Prostate gland (tissue), 2 donors: ENCODE results near the gene POU2AF2. TPM values are rescaled to one million over a fixed set of nuclear protein-coding genes. Genes with fewer than 3 reads are reported as not detected.

Source experiments
- DNase-seq: peaks from one replicate; pipeline ENCODE4 v3.0.0-alpha.2; 2019; ENCODE audit warnings: low spot score
- H3K27ac ChIP-seq, 2 donors: fragments of 200-600 bp; sonication (generic); 2 replicates each; pipeline ENCODE4 v1.5.1; 2017 to 2019
- H3K27me3 ChIP-seq: fragments of 200-600 bp; sonication (generic); replicated peaks from 2 replicates; pipeline ENCODE4 v1.5.1; 2019; ENCODE audit not compliant: insufficient read depth
- H3K36me3 ChIP-seq, 2 donors: fragments of 200-600 bp; sonication (generic); 1 replicate in 1 of 2; 2 replicates in 1 of 2; pipeline versions ENCODE4 v1.5.1 to v1.8.1; 2017 to 2019
- H3K4me1 ChIP-seq: fragments of 200-600 bp; sonication (generic); replicated peaks from 2 replicates; pipeline ENCODE4 v1.5.1; 2019
- H3K4me3 ChIP-seq, 2 donors: fragments of 200-600 bp; sonication (generic); 2 replicates each; pipeline ENCODE4 v1.5.1; 2017 to 2019
- H3K9me3 ChIP-seq: fragments of 200-600 bp; sonication (generic); 2 replicates; pipeline ENCODE4 v1.5.1; 2017
- POLR2A ChIP-seq: fragments of 450-650 bp; IDR thresholded peaks from one replicate; pipeline ENCODE4 v1.6.1; 2016; ENCODE audit warnings: antibody characterized with exemption, mild to moderate bottlenecking
- POLR2AphosphoS5 ChIP-seq: sonication (generic); formaldehyde crosslinking; IDR thresholded peaks from one replicate; pipeline ENCODE4 v1.6.1; 2017; ENCODE audit warnings: antibody characterized with exemption
- WGBS: methylation state at CpG from one replicate; pipeline ENCODE4 v1.1.5; 2018; 5-methylcytosine and 5-hydroxymethylcytosine counted together
- intact Hi-C: fragments of 100-400 bp; cut with DNase I; formaldehyde crosslinking; loops from one replicate; pipeline ENCODE4 v1.14.2; 2022
- total RNA-seq, 2 donors: library from RNA; depleted of rRNA; stranded (reverse); fragments of >200 nt; gene quantifications; one replicate each; pipeline ENCODE4 v1.1.0, GENCODE V29; 2016
- TF ChIP-seq, protein P1 (sequence below), 4 experiments: fragments of 200-600 bp in 2 of 4; fragments of 450-650 bp in 2 of 4; sonication (generic) in 2 of 4; IDR thresholded peaks; 1 replicate in 3 of 4; 2 replicates in 1 of 4; pipeline ENCODE4 v1.5.1; 2016 to 2019; ENCODE audit warnings: antibody characterized with exemption in 4 of 4, mild to moderate bottlenecking in 2 of 4, moderate library complexity in 2 of 4

The POU2AF2 gene
- total RNA-seq, 2 donors from 2014 or later, result 0.74 TPM; not detected in 1

DNA sequence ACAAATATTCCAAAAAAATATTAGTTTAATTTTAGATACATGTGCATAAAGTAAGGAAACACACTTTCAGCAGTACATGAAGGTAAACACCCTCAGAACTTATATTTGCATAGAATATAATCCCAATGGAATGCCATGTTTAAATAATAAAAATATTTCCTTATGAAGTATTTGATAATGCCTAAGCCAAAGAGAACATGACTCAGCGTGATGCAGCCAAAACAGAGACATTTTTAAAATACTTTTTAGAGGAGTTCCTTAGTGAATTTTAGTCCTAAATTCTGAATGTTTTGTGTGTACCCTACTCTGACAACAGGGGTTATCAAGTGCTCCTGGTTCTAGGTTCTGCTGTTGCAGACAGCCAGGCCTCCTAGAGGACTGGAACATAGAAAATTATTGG lies 39.1 kb upstream of the POU2AF2 start:
- DNase-seq, result no peak
- Histone ChIP-seq H3K27ac (no peak overlapping the region), H3K36me3 (no peaks in the 10 kb centered on the region), H3K4me1 (no peaks in the 10 kb centered on the region), H3K27me3 (no peaks in the 10 kb centered on the region), H3K4me3 (no peak overlapping the region), H3K9me3 (no peaks in the 10 kb centered on the region)
- intact Hi-C loops, result no loop called here
- WGBS, result 42% methylated on average over 1 of the region's 1 CpG
- TF ChIP-seq POLR2AphosphoS5, result no peak
- no peak for TF ChIP-seq POLR2A
- TF ChIP-seq, protein P1, sequence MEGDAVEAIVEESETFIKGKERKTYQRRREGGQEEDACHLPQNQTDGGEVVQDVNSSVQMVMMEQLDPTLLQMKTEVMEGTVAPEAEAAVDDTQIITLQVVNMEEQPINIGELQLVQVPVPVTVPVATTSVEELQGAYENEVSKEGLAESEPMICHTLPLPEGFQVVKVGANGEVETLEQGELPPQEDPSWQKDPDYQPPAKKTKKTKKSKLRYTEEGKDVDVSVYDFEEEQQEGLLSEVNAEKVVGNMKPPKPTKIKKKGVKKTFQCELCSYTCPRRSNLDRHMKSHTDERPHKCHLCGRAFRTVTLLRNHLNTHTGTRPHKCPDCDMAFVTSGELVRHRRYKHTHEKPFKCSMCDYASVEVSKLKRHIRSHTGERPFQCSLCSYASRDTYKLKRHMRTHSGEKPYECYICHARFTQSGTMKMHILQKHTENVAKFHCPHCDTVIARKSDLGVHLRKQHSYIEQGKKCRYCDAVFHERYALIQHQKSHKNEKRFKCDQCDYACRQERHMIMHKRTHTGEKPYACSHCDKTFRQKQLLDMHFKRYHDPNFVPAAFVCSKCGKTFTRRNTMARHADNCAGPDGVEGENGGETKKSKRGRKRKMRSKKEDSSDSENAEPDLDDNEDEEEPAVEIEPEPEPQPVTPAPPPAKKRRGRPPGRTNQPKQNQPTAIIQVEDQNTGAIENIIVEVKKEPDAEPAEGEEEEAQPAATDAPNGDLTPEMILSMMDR (IDR thresholded peaks at IDR 0.05), result no peak

DNA sequence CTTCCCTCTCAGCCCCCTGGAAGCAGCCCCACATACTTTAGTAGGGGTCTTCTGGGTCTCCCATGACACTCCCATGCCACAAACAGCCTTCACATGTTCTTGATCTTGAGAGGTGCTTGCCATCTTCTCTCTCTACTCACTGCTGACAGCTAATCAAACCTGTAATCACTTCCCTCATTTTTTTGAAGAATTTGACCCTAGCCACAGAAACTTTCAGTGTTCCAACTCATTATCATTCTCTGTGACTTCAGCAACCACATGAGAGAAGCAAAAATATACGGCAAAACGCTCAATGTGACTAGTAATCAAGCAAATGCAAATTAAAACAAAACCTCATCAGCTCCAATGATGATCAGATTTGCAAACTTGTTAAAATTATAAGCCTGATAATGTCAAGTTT lies 38.3 kb upstream of the POU2AF2 start:
- Histone ChIP-seq H3K36me3 (no peaks in the 10 kb centered on the region), H3K9me3 (no peaks in the 10 kb centered on the region), H3K27me3 (no peaks in the 10 kb centered on the region), H3K4me3 (no peak overlapping the region), H3K4me1 (no peaks in the 10 kb centered on the region), H3K27ac (no peak overlapping the region)
- TF ChIP-seq, protein P1 (IDR thresholded peaks at IDR 0.05), result no peak
- TF ChIP-seq POLR2A (no peak), POLR2AphosphoS5 (no peak)
- no peak for DNase-seq
- intact Hi-C loops, result no loop called here
- 97% methylated on average over 2 of the region's 2 CpGs for WGBS

DNA sequence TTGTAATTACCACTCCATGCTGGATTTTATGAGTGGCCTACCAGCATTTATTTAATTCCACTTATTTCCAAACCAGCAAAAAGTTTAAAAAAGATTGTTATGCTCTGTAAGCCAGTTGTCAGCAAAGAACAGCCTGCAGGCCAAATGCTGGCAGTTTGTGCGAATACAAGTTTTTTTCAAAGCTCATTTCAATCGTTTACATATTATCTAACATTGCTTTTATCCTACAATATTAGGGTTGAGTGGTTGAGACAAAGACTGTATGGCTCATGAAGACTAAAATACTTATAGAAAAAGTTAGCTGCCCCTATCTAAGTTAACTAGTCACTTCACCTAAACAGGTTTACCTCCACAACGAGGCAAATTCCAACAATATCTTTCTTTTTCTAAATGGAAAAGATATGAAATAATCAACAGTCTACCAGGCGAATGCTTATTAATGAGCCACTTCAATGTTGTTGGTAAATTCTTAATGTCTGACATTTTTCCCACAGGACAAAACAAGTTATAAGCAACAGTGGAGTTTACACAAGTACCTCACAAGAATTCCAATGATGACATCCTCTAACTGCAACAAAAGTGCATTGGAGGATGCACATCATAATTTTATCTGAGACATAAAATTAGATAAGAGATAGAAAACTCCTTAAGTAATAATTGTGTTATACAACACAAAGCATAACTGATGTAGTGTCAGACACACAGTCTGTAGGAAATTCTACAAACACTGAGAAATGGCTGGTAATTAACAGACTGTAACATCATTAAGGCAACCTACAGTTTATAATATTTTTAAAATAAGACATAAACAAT lies 35.8 kb upstream of the POU2AF2 start:
- no peak for DNase-seq
- no peak overlapping the region for H3K4me3 ChIP-seq
- H3K27ac ChIP-seq, result no peak overlapping the region
- intact Hi-C loops, result no loop called here
- no peaks in the 10 kb centered on the region for H3K36me3 ChIP-seq
- no peaks in the 10 kb centered on the region for H3K9me3 ChIP-seq
- H3K27me3 ChIP-seq, result no peaks in the 10 kb centered on the region
- no peak for TF ChIP-seq POLR2AphosphoS5
- TF ChIP-seq, protein P1 (IDR thresholded peaks at IDR 0.05), result no peak
- TF ChIP-seq POLR2A, result no peak
- WGBS, result 71% methylated on average over 4 of the region's 4 CpGs
- H3K4me1 ChIP-seq, result no peaks in the 10 kb centered on the region

DNA sequence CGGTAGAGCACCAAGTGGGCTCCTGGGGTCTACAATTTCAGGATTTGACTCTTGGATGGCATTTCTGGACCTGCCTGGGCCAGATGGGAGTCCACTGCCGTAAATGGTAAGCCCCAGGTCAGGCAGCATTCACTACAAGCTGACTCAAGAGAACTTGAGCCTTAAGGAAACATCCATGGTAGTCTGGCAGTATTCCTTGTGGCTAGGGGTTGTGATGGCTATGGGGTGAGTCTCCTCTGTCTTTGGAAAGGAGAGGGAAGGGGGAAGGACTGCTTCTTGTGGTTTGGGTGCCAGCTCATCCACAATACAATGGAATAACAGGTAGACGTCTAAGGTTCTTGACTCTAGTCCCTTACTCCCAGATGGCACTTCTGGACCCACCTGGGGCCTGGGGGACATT lies 32.3 kb upstream of the POU2AF2 start:
- TF ChIP-seq POLR2A, result no peak
- TF ChIP-seq POLR2AphosphoS5, result no peak
- TF ChIP-seq, protein P1 (IDR thresholded peaks at IDR 0.05), result no peak

DNA sequence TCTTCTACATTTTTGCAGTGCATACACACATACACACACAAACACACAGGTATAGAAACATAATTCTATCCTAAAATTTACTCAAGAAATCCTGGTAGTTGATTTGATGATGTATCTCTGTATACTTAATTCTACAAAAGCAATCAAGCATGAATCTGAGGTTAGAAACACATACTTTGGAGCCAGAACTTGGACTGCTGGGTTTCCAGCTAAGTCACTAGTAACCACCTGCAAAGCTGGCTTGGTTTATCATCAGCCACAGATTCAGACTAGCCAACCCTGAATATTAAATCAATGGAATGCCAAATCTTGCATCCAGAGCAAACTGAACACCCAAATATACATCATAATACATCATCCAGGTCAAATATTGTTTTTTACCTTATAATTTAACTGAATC lies 24.8 kb upstream of the POU2AF2 start:
- Histone ChIP-seq H3K36me3 (no peaks in the 10 kb centered on the region), H3K27me3 (no peaks in the 10 kb centered on the region), H3K4me3 (no peak overlapping the region), H3K9me3 (no peaks in the 10 kb centered on the region), H3K4me1 (no peaks in the 10 kb centered on the region), H3K27ac (no peak overlapping the region)
- TF ChIP-seq POLR2A (no peak), POLR2AphosphoS5 (no peak)
- TF ChIP-seq, protein P1 (IDR thresholded peaks at IDR 0.05), result no peak
- DNase-seq, result no peak
- intact Hi-C loops, result no loop called here

More for the DNA sequence above, 32.3 kb upstream of the POU2AF2 start:
- WGBS, result 96% methylated on average over 3 of the region's 3 CpGs
- H3K36me3 ChIP-seq, result no peaks in the 10 kb centered on the region
- intact Hi-C loops, result no loop called here
- no peaks in the 10 kb centered on the region for H3K27me3 ChIP-seq
- H3K4me3 ChIP-seq, result no peak overlapping the region
- no peak overlapping the region for H3K27ac ChIP-seq
- DNase-seq, result no peak
- H3K4me1 ChIP-seq, result no peaks in the 10 kb centered on the region
- no peaks in the 10 kb centered on the region for H3K9me3 ChIP-seq
